ENCODE results near the gene ZNF350. TPM values are rescaled to one million over a fixed set of nuclear protein-coding genes. Genes with fewer than 3 reads are reported as not detected.

ZNF350 gene
- 4.8 and 6.7 TPM in 2 replicates for total RNA-seq (2014; rRNA removed; shearing (Covaris generic))

DNA sequence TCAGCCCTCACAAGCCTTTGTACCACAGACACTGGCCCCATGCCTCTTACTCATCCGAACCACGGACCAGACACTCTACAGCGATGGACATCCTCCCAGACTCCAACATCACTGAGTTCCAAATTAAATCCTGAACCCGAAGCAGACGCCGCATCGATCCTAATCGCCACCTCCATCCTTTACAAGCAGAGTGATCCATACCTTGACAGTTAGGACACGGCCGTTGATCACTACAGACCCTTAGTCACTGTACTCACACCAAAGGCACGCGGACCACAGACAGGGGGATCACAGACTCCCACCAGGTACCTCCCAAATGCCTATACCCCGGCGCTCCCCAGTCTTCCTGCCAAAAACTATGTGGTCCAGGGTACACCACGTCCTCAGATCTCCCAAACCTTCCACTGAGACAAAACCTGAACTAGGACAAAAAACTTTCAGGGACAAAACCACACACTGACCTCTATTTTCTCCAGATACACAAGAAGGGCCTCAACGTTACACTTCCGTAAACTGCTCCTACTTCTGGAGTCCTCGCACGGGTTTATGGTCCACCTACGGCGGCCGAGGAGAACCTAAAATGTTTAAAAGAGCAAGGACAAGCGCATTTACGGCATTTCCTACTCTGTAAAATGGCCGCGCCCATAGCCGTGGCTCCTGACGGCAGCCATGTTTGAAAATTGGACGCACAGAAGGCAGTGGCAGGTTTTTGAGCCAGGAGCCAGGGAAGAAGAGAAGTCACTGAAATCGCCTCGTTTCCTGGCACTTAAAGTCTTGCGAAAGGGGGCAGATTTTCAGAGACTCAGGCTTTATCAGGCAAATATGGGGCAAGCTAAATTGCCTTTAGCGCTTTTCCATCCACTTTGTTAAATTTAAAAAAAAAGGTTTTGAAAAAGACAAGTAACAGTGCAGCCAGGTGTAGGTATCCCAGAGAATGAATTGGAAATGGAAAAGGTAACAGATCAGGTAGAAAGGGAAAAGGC is at the start of gene ZNF350:
Gene ZNF350 (minus strand): TSS at position 532 of the 983 bp plus-strand sequence. CDS start 12,480 bp downstream, outside the sequence.

DNA sequence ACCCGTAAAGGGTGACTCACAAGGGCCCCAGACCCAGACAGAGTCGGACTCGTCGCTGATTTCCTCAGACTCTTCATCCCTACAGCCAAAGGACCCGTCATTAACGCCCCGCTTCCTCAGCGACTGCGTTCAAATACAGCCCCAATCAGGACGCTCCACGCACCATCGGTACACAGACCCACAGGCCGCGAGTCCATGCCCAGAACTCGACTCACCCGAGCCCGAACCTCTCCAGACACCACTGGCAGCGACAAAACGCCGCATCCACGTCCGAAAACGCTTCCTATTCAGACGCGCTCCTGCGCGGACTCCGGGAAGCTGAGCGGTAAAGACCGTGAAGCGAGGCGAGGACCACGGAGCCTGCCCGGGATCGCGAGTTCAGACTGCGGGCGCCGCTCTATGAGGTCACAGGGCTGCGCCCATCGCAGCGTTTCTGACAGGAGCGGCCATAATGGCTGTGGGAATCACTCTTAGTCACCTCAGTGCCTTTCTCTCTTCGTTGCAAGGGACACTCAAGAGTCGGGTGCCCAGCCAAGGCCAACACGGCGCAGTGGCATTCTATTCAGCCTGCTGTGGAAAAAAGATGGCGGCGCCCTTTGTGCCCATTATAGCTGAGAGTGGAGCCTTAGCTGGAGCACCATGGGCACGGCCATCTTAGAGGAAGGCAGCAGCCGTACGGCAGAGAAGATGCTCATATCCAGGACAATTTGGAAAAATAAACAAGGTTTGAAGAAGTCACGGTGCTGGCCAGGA is 41.6 kb upstream of the ZNF350 start, which contains the start of gene ZNF614:
Gene ZNF614 (minus strand): TSS at position 353 of the 753 bp plus-strand sequence. CDS start 2,634 bp downstream, outside the sequence.

DNA sequence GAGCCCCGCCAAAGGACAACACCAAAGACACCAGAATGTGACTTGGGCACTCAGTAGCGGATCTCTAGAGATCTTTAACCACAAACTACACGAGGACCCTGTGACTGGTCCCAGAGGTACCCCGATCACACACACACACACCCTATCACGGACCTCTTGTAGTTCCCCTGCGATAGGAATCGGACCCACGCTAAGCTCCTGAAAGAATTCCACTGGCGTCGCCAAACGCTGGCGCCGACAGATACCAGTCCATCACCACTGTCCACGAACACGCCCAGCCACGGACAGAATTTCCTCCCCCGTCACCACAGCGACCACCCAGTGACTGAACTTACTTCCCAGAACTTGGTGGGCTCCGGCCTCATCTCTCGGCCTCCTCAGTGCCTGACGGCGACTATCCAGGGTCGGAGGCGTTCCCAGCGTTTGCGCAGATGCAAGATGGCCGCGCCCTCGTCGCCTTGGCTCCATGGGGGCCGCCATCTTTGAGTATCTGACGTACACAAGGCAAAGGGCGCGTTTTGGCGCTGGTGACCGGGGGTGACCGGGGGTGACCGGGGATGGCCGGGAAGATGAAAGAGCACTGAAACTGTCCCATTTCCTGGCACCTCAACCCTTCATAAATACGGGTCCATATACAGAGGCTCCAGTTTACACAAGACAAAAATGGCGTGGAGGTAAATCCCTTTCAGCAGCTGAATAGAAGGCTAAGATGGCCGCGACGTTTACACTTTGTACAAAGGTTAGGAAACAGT is 21.3 kb upstream of the ZNF350 start, which contains the start of gene ZNF615:
Gene ZNF615 (minus strand): TSS at position 406 of the 752 bp plus-strand sequence. CDS start 4,500 bp downstream, outside the sequence.

DNA sequence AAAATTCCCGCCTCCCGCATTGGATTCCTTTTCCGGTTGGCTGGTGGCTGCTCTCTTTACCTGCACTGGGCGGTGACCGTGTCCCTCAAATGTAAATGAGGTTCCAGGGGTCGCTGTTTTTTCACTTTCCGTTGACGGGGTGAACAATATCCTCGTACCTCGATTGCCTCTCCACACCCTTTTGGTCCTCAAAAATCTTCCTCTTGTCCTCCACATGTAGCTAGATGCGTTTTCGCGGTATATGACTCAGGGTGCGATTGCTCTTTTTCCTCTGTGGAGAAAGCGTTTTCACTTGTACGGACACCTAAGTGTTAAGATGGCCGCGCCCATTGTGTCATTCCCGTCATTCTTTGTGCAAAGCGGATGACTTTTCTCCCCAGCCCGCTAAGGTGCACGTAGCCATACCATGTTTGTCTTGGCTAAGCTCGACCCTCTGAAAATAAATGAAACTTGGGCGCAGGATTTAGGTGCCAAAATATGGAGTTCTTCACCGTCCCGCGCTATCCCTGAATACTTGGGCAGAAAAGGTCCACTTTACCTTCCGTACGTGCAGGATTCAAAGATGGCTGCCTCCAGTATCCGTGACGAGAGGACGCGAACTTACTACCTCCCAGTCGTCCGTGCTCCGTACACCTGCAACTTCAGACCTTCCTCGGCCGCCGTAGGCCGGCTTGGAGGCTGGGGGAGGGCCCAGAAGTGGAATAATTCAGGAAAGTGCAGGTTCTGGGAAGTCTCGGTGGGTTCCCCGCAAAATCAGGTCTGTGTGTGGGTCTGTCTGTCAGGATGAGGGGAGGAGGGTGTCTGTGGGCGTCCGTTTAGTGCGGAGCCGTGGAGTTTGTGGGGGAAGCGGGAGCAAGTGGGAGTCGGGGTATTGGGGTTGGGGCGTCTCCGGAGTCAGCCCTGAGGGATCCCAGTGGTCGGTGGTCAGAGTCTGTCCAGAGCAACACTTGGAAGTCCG is 59.6 kb downstream of the ZNF350 start, which contains the start of gene ZNF613:
Gene ZNF613 (plus strand): TSS at position 689 of the 958 bp plus-strand sequence. CDS start 8,749 bp downstream, outside the sequence.

Other genes with a start within 250 kb of the ZNF350 start
- gene FPR1, start 235.0 kb downstream of the ZNF350 start, total RNA-seq (2014; rRNA removed; shearing (Covaris generic)) = not detected in 2 replicates
- gene FPR2, start 225.7 kb downstream of the ZNF350 start, total RNA-seq (2014; rRNA removed; shearing (Covaris generic)) = 0.03 TPM in 1 of 2 replicates, not detected in the other
- gene FPR3, start 191.7 kb downstream of the ZNF350 start, total RNA-seq (2014; rRNA removed; shearing (Covaris generic)) = not detected in 2 replicates
- gene ZNF577, start 98.9 kb downstream of the ZNF350 start, total RNA-seq (2014; rRNA removed; shearing (Covaris generic)) = 6.2 and 11.5 TPM in 2 replicates
- gene ZNF649, start 81.8 kb downstream of the ZNF350 start, total RNA-seq (2014; rRNA removed; shearing (Covaris generic)) = 4.4 and 6.9 TPM in 2 replicates
- gene ZNF613, start 59.4 kb downstream of the ZNF350 start, total RNA-seq (2014; rRNA removed; shearing (Covaris generic)) = 1.5 and 1.7 TPM in 2 replicates
- 8.3 and 9.7 TPM in 2 replicates for gene ZNF615, start 21.4 kb upstream of the ZNF350 start, total RNA-seq (2014; rRNA removed; shearing (Covaris generic))
- gene ZNF614, start 41.5 kb upstream of the ZNF350 start, total RNA-seq (2014; rRNA removed; shearing (Covaris generic)) = 6.8 and 7.1 TPM in 2 replicates
- 5.6 and 6.3 TPM in 2 replicates for gene ZNF432, start 62.0 kb upstream of the ZNF350 start, total RNA-seq (2014; rRNA removed; shearing (Covaris generic))
- 5.7 and 10.1 TPM in 2 replicates for gene ZNF841, start 108.9 kb upstream of the ZNF350 start, total RNA-seq (2014; rRNA removed; shearing (Covaris generic))
- gene ZNF616, start 153.1 kb upstream of the ZNF350 start, total RNA-seq (2014; rRNA removed; shearing (Covaris generic)) = 1.5 TPM in 2 replicates
- gene ZNF836, start 184.8 kb upstream of the ZNF350 start, total RNA-seq (2014; rRNA removed; shearing (Covaris generic)) = 0.45 and 1.9 TPM in 2 replicates
- gene PPP2R1A, start 203.2 kb upstream of the ZNF350 start, total RNA-seq (2014; rRNA removed; shearing (Covaris generic)) = 171 and 177 TPM in 2 replicates

Data from A375 (cell line).